Measurements from ENCODE around the gene CNTN2. TPM values are rescaled to one million over a fixed set of nuclear protein-coding genes. Genes with fewer than 3 reads are reported as not detected.
A peak's percentile ranks its signal among the peaks of the same experiment; 100 is the strongest.

CNTN2 gene
- total and polyA plus RNA-seq, 2 of the 8 experiments (the other 6 are each of a cell fraction or from before 2014, with no cell fraction given): 1.2 to 3.9 TPM

DNA sequence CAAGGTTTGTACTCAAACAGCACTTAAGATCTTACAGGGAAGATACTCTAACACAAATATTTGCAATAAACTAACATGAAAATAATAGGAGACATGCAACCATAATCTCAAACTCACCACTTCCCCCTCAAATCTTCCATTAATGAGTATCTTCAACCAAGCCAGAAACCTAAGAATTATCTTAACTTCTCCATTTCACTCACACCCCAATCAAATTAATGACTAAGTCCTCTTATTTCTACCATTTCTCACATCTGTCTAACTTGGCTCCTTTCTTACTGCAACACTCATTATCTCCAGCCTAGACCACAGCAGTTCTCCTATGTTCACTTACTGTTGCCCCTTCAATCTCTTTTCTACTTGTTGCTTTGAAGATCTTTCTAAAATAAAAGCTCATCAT is 68.3 kb downstream of the CNTN2 start:
- no peaks in the 10 kb centered on the region for H3K23me2 ChIP-seq (ENCODE audit: low read depth, low read length)
- peaks cover 0 to 4% of the 10 kb centered on the region in 2 experiments; a peak in 1 of 4 replicates for H3K79me2 ChIP-seq (ENCODE audit: control insufficient read depth in 1 of 2, insufficient read depth in 2 of 2, low read length in 2 of 2)
- no peak overlapping the region for H2AFZ ChIP-seq (ENCODE audit: low read length)
- no peak overlapping the region for H3K18ac ChIP-seq (ENCODE audit: extremely low read depth, low read length)
- no peak overlapping the region for H2BK15ac ChIP-seq (ENCODE audit: low read length)
- FAIRE-seq (no peak), DNase-seq (ENCODE audit: low read depth in 1 of 2, low spot score in 2 of 2) (no peak)
- H3K14ac ChIP-seq (ENCODE audit: insufficient read length): no peak overlapping the region
- H4K91ac ChIP-seq (replicated peaks; ENCODE audit: insufficient read length, low read length): no peak overlapping the region
- no peak overlapping the region for H3K27ac ChIP-seq (ENCODE audit: low read depth, low read length)
- no peak overlapping the region for H2BK20ac ChIP-seq (ENCODE audit: low read length)
- ChIA-PET CTCF (ENCODE audit: partially characterized antibody) (interaction anchor here (1.5 kb wide), 1 partner anchor 145 kb away, joined by 5 read pairs; no protein-coding TSS in a partner anchor), POLR2A (ENCODE audit: partially characterized antibody) (interaction anchor here (0.7 to 3.3 kb wide), 4 partner anchors 10 to 30 kb away, joined by 3 to 21 read pairs (median 4); partner anchors contain the start of gene RBBP5)
- H3K27me3 ChIP-seq (replicated peaks in 1 of 4; ENCODE audit: control insufficient read depth in 3 of 4, extremely low read depth in 1 of 4, insufficient read depth in 3 of 4, low read length in 3 of 4): no peaks in the 10 kb centered on the region
- no peak overlapping the region for H4K5ac ChIP-seq (ENCODE audit: insufficient read length, low read depth, low read length)
- peaks cover 2 to 28% (median 11%) of the 10 kb centered on the region in 4 experiments; a peak in 6 of 8 replicates for H3K36me3 ChIP-seq (ENCODE audit: control insufficient read depth in 2 of 4, insufficient read depth in 4 of 4, low read length in 3 of 4)
- no peaks in the 10 kb centered on the region for H3K9me3 ChIP-seq (ENCODE audit: insufficient read depth in 2 of 2, low read depth in 1 of 2, low read length in 1 of 2)
- H4K8ac ChIP-seq (ENCODE audit: extremely low read depth, insufficient read depth, low read length): no peak overlapping the region
- H3K23ac ChIP-seq (ENCODE audit: insufficient read length): no peak overlapping the region
- no peaks in the 10 kb centered on the region for H3K79me1 ChIP-seq (ENCODE audit: low read depth, low read length)
- no peak overlapping the region for H2BK12ac ChIP-seq (ENCODE audit: low read depth, low read length)
- H2BK5ac ChIP-seq (ENCODE audit: low read depth, low read length): no peak overlapping the region
- H3K9ac ChIP-seq (replicated peaks in 1 of 4; ENCODE audit: extremely low read depth in 1 of 4, low read depth in 3 of 4, low read length in 3 of 4): no peak overlapping the region
- H3K4me3 ChIP-seq (ENCODE audit: extremely low read depth in 1 of 4, insufficient read depth in 2 of 4, low read depth in 3 of 4, low read length in 4 of 4): no peak overlapping the region
- no peak overlapping the region for H3K4ac ChIP-seq (replicated peaks; ENCODE audit: insufficient read length, low read depth, low read length)
- no peak overlapping the region for H2AK5ac ChIP-seq (ENCODE audit: low read depth, low read length)
- no peak overlapping the region for H2BK120ac ChIP-seq (replicated peaks; ENCODE audit: low read depth, low read length)
- no peaks in the 10 kb centered on the region; a peak in 1 of 7 replicates for H3K4me1 ChIP-seq (replicated peaks in 1 of 4; ENCODE audit: control insufficient read depth in 3 of 4, insufficient read depth in 4 of 4, low read length in 3 of 4)
- peak overlapping the region; percentile 30 for H3K56ac ChIP-seq (replicated peaks; ENCODE audit: insufficient read length, low read depth, low read length)
- peaks cover 0 to 3% of the 10 kb centered on the region in 2 experiments for H4K20me1 ChIP-seq (replicated peaks in 1 of 2; ENCODE audit: control insufficient read depth in 1 of 2, insufficient read depth in 2 of 2, low read length in 2 of 2)
- H3K4me2 ChIP-seq (ENCODE audit: insufficient read depth in 1 of 2, low read depth in 2 of 2, low read length in 2 of 2): no peak overlapping the region
- TF ChIP-seq BACH1 (IDR thresholded peaks at IDR 0.05; ENCODE audit: low read length) (no peak), SP1 (IDR thresholded peaks at IDR 0.05; ENCODE audit: low read depth, low read length) (no peak), JUND (IDR thresholded peaks at IDR 0.05; ENCODE audit: low read length) (no peak), MAFK (IDR thresholded peaks at IDR 0.05; ENCODE audit: low read depth, low read length) (no peak), GABPA (IDR thresholded peaks at IDR 0.05; ENCODE audit: borderline replicate concordance, insufficient read depth, low read length) (no peak), CBX8 (IDR thresholded peaks at IDR 0.05; ENCODE audit: borderline replicate concordance, low read depth, low read length) (no peak), ZNF274 (IDR thresholded peaks at IDR 0.05; ENCODE audit: borderline replicate concordance, extremely low read depth, low read length) (no peak), GTF2F1 (IDR thresholded peaks at IDR 0.05; ENCODE audit: borderline replicate concordance, low read depth, low read length) (no peak), HDAC2 (IDR thresholded peaks at IDR 0.05; ENCODE audit: borderline replicate concordance in 1 of 2, low read depth in 2 of 2, low read length in 2 of 2) (no peak), BRCA1 (IDR thresholded peaks at IDR 0.05; ENCODE audit: low read depth, low read length) (no peak), SIRT6 (IDR thresholded peaks at IDR 0.05; ENCODE audit: low read length) (no peak), CBX5 (IDR thresholded peaks at IDR 0.05; ENCODE audit: low read depth, low read length) (no peak)
- TF ChIP-seq, protein P1, sequence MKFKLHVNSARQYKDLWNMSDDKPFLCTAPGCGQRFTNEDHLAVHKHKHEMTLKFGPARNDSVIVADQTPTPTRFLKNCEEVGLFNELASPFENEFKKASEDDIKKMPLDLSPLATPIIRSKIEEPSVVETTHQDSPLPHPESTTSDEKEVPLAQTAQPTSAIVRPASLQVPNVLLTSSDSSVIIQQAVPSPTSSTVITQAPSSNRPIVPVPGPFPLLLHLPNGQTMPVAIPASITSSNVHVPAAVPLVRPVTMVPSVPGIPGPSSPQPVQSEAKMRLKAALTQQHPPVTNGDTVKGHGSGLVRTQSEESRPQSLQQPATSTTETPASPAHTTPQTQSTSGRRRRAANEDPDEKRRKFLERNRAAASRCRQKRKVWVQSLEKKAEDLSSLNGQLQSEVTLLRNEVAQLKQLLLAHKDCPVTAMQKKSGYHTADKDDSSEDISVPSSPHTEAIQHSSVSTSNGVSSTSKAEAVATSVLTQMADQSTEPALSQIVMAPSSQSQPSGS (IDR thresholded peaks at IDR 0.05; ENCODE audit: low read length): no peak

Measured in H1 (cell line).